Measurements from ENCODE around the gene PPP1R3F. TPM values are rescaled to one million over a fixed set of nuclear protein-coding genes. Genes with fewer than 3 reads are reported as not detected.
"Not testable (repeated sequence)": the region's sequence is repeated elsewhere in the genome, so short reads cannot be mapped to it uniquely, and the experiment has no call there.

Gene PPP1R3F
- polyA plus RNA-seq, 1 donor: 3.3 TPM

GRCh38 chrX:49308604-49309269 lies 39.1 kb downstream of the PPP1R3F start:
- H3K27me3 ChIP-seq (ENCODE audit: control insufficient read depth, insufficient read depth, low read length): no peaks in the 10 kb centered on the region
- H3K36me3 ChIP-seq (ENCODE audit: control insufficient read depth, insufficient read depth, low read length): no peaks in the 10 kb centered on the region
- no peaks in the 10 kb centered on the region for H3K9me3 ChIP-seq (ENCODE audit: control insufficient read depth, low read depth, low read length)
- DNase-seq: peak; percentile 17 to 18
- 80% methylated on average over 2 of the region's 15 CpGs for WGBS (ENCODE audit: insufficient coverage, low lambda C conversion rate)
- H3K4me1 ChIP-seq (ENCODE audit: control insufficient read depth, insufficient read depth, low read length): peaks cover 8% of the 10 kb centered on the region
- H3K27ac ChIP-seq (ENCODE audit: low read length): no peak overlapping the region
- no peak overlapping the region for H3K4me3 ChIP-seq (ENCODE audit: low read length)

- Histone ChIP-seq H3K27ac (ENCODE audit: low read length) (no peak overlapping the region), H3K4me1 (ENCODE audit: control insufficient read depth, insufficient read depth, low read length) (peaks cover 8% of the 10 kb centered on the region), H3K36me3 (ENCODE audit: control insufficient read depth, insufficient read depth, low read length) (no peaks in the 10 kb centered on the region), H3K9me3 (ENCODE audit: control insufficient read depth, low read depth, low read length) (no peaks in the 10 kb centered on the region), H3K4me3 (ENCODE audit: low read length) (no peak overlapping the region), H3K27me3 (ENCODE audit: control insufficient read depth, insufficient read depth, low read length) (no peaks in the 10 kb centered on the region)
- no CpG with 5 or more reads among the region's 8 CpGs for WGBS (ENCODE audit: insufficient coverage, low lambda C conversion rate)
- DNase-seq: peak; percentile 4 to 52
These were observed 39.9 kb downstream of the PPP1R3F start for GRCh38 chrX:49309401-49309981.

- H3K9me3 ChIP-seq (ENCODE audit: control insufficient read depth, low read depth, low read length): no peaks in the 10 kb centered on the region
- no peaks in the 10 kb centered on the region for H3K36me3 ChIP-seq (ENCODE audit: control insufficient read depth, insufficient read depth, low read length)
- no CpG with 5 or more reads among the region's 18 CpGs for WGBS (ENCODE audit: insufficient coverage, low lambda C conversion rate)
- peaks cover 8% of the 10 kb centered on the region for H3K4me1 ChIP-seq (ENCODE audit: control insufficient read depth, insufficient read depth, low read length)
- H3K27ac ChIP-seq (ENCODE audit: low read length): no peak overlapping the region
- DNase-seq: no peak
- H3K4me3 ChIP-seq (ENCODE audit: low read length): no peak overlapping the region
- H3K27me3 ChIP-seq (ENCODE audit: control insufficient read depth, insufficient read depth, low read length): no peaks in the 10 kb centered on the region
These were observed 40.8 kb downstream of the PPP1R3F start for GRCh38 chrX:49310371-49310770.

GRCh38 chrX:49312176-49312575 lies 42.6 kb downstream of the PPP1R3F start:
- DNase-seq: no peak
- Histone ChIP-seq H3K9me3 (ENCODE audit: control insufficient read depth, low read depth, low read length) (no peaks in the 10 kb centered on the region), H3K36me3 (ENCODE audit: control insufficient read depth, insufficient read depth, low read length) (no peaks in the 10 kb centered on the region), H3K27ac (ENCODE audit: low read length) (no peak overlapping the region), H3K4me3 (ENCODE audit: low read length) (no peak overlapping the region), H3K27me3 (ENCODE audit: control insufficient read depth, insufficient read depth, low read length) (no peaks in the 10 kb centered on the region), H3K4me1 (ENCODE audit: control insufficient read depth, insufficient read depth, low read length) (peaks cover 8% of the 10 kb centered on the region)
- no CpG with 5 or more reads among the region's 2 CpGs for WGBS (ENCODE audit: insufficient coverage, low lambda C conversion rate)

GRCh38 chrX:49316085-49316484 lies 46.5 kb downstream of the PPP1R3F start:
- H3K4me1 ChIP-seq (ENCODE audit: control insufficient read depth, insufficient read depth, low read length): no peaks in the 10 kb centered on the region
- no CpG with 5 or more reads among the region's 4 CpGs for WGBS (ENCODE audit: insufficient coverage, low lambda C conversion rate)

GRCh38 chrX:49321737-49322136 lies 52.1 kb downstream of the PPP1R3F start, which contains the start of gene GAGE12J:
TSS of gene GAGE12J (plus strand) at chrX:49322037. CDS start at chrX:49323194, 1,157 bp downstream.
- DNase-seq; H3K27me3 ChIP-seq (ENCODE audit: control insufficient read depth, insufficient read depth, low read length); H3K9me3 ChIP-seq (ENCODE audit: control insufficient read depth, low read depth, low read length); H3K4me1 ChIP-seq (ENCODE audit: control insufficient read depth, insufficient read depth, low read length); H3K4me3 ChIP-seq (ENCODE audit: low read length); H3K27ac ChIP-seq (ENCODE audit: low read length); H3K36me3 ChIP-seq (ENCODE audit: control insufficient read depth, insufficient read depth, low read length): not testable (repeated sequence)
- no CpG with 5 or more reads among the region's 16 CpGs for WGBS (ENCODE audit: insufficient coverage, low lambda C conversion rate)

More at GRCh38 chrX:49316085-49316484, 46.5 kb downstream of the PPP1R3F start:
- Histone ChIP-seq H3K27me3 (ENCODE audit: control insufficient read depth, insufficient read depth, low read length) (no peaks in the 10 kb centered on the region), H3K4me3 (ENCODE audit: low read length) (no peak overlapping the region), H3K9me3 (ENCODE audit: control insufficient read depth, low read depth, low read length) (no peaks in the 10 kb centered on the region), H3K36me3 (ENCODE audit: control insufficient read depth, insufficient read depth, low read length) (no peaks in the 10 kb centered on the region), H3K27ac (ENCODE audit: low read length) (no peak overlapping the region)
- DNase-seq: no peak

GRCh38 chrX:49322266-49322665 lies 52.7 kb downstream of the PPP1R3F start:
- not testable (repeated sequence) for H3K27ac ChIP-seq (ENCODE audit: low read length); H3K9me3 ChIP-seq (ENCODE audit: control insufficient read depth, low read depth, low read length); DNase-seq; H3K4me3 ChIP-seq (ENCODE audit: low read length); H3K36me3 ChIP-seq (ENCODE audit: control insufficient read depth, insufficient read depth, low read length); H3K27me3 ChIP-seq (ENCODE audit: control insufficient read depth, insufficient read depth, low read length); H3K4me1 ChIP-seq (ENCODE audit: control insufficient read depth, insufficient read depth, low read length)
- no CpG with 5 or more reads among the region's 27 CpGs for WGBS (ENCODE audit: insufficient coverage, low lambda C conversion rate)

GRCh38 chrX:49323735-49324134 lies 54.1 kb downstream of the PPP1R3F start:
- not testable (repeated sequence) for H3K9me3 ChIP-seq (ENCODE audit: control insufficient read depth, low read depth, low read length); H3K36me3 ChIP-seq (ENCODE audit: control insufficient read depth, insufficient read depth, low read length); H3K27ac ChIP-seq (ENCODE audit: low read length); H3K4me1 ChIP-seq (ENCODE audit: control insufficient read depth, insufficient read depth, low read length); DNase-seq; H3K4me3 ChIP-seq (ENCODE audit: low read length); H3K27me3 ChIP-seq (ENCODE audit: control insufficient read depth, insufficient read depth, low read length)
- WGBS (ENCODE audit: insufficient coverage, low lambda C conversion rate): no CpG with 5 or more reads among the region's 7 CpGs

- WGBS (ENCODE audit: insufficient coverage, low lambda C conversion rate): 80% methylated on average over 1 of the region's 11 CpGs
- not testable (repeated sequence) for H3K27me3 ChIP-seq (ENCODE audit: control insufficient read depth, insufficient read depth, low read length); DNase-seq; H3K4me1 ChIP-seq (ENCODE audit: control insufficient read depth, insufficient read depth, low read length); H3K36me3 ChIP-seq (ENCODE audit: control insufficient read depth, insufficient read depth, low read length); H3K9me3 ChIP-seq (ENCODE audit: control insufficient read depth, low read depth, low read length); H3K27ac ChIP-seq (ENCODE audit: low read length); H3K4me3 ChIP-seq (ENCODE audit: low read length)
These were observed 60.8 kb downstream of the PPP1R3F start for GRCh38 chrX:49330421-49330820.

- not testable (repeated sequence) for DNase-seq; H3K27ac ChIP-seq (ENCODE audit: low read length); H3K4me3 ChIP-seq (ENCODE audit: low read length); H3K9me3 ChIP-seq (ENCODE audit: control insufficient read depth, low read depth, low read length); H3K4me1 ChIP-seq (ENCODE audit: control insufficient read depth, insufficient read depth, low read length); H3K36me3 ChIP-seq (ENCODE audit: control insufficient read depth, insufficient read depth, low read length); H3K27me3 ChIP-seq (ENCODE audit: control insufficient read depth, insufficient read depth, low read length)
- no CpG with 5 or more reads among the region's 16 CpGs for WGBS (ENCODE audit: insufficient coverage, low lambda C conversion rate)
These were observed 61.7 kb downstream of the PPP1R3F start, which contains the start of gene GAGE13 for GRCh38 chrX:49331282-49331681. TSS of gene GAGE13 (plus strand) at chrX:49331582. CDS start at chrX:49332738, 1,156 bp downstream.

- H3K4me3 ChIP-seq (ENCODE audit: low read length); H3K27ac ChIP-seq (ENCODE audit: low read length); H3K36me3 ChIP-seq (ENCODE audit: control insufficient read depth, insufficient read depth, low read length); H3K4me1 ChIP-seq (ENCODE audit: control insufficient read depth, insufficient read depth, low read length); H3K9me3 ChIP-seq (ENCODE audit: control insufficient read depth, low read depth, low read length); DNase-seq; H3K27me3 ChIP-seq (ENCODE audit: control insufficient read depth, insufficient read depth, low read length): not testable (repeated sequence)
- WGBS (ENCODE audit: insufficient coverage, low lambda C conversion rate): no CpG with 5 or more reads among the region's 26 CpGs
These were observed 62.2 kb downstream of the PPP1R3F start for GRCh38 chrX:49331841-49332240.
